Thyroid gland (tissue), 4 donors: ENCODE measurements around the gene FSTL4.

ENCODE experiments used
- POLR2A ChIP-seq, 2 donors: fragments of 450-650 bp; IDR thresholded peaks; one replicate each; pipeline ENCODE4 v1.6.1; 2017; ENCODE audit warnings: antibody characterized with exemption in 2 of 2, mild to moderate bottlenecking in 2 of 2, moderate library complexity in 1 of 2
- TF ChIP-seq, protein P1 (sequence below), 6 experiments: fragments of 200-600 bp in 3 of 6; fragments of 450-650 bp in 3 of 6; sonication (generic) in 3 of 6; IDR thresholded peaks; one replicate each; pipeline ENCODE4 v1.5.1; 2016 to 2019; ENCODE audit warnings: antibody characterized with exemption in 6 of 6, mild to moderate bottlenecking in 2 of 6, inconsistent platforms in 1 of 6, moderate library complexity in 1 of 6

DNA sequence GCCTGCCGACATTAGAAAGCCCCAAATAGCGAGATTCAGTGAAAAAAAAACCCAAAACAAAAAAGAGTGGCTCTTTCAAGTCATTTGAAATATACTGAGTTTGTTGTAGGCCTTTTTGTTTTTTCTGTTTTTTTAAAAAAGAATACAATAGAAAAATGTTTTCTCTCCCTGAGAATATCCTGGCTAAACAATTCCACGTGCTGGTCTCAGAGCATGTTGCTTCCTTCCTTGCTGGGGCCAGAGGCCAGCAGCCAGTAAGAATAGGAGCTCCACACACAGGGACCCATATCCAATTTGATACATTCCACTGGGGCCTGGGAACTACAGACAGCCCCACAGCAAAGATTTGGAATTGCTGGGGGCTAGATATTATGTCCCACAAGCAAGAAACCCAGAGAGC lies 369.1 kb downstream of the FSTL4 start:
- TF ChIP-seq POLR2A (IDR thresholded peaks at IDR 0.05): no peak
- TF ChIP-seq, protein P1, sequence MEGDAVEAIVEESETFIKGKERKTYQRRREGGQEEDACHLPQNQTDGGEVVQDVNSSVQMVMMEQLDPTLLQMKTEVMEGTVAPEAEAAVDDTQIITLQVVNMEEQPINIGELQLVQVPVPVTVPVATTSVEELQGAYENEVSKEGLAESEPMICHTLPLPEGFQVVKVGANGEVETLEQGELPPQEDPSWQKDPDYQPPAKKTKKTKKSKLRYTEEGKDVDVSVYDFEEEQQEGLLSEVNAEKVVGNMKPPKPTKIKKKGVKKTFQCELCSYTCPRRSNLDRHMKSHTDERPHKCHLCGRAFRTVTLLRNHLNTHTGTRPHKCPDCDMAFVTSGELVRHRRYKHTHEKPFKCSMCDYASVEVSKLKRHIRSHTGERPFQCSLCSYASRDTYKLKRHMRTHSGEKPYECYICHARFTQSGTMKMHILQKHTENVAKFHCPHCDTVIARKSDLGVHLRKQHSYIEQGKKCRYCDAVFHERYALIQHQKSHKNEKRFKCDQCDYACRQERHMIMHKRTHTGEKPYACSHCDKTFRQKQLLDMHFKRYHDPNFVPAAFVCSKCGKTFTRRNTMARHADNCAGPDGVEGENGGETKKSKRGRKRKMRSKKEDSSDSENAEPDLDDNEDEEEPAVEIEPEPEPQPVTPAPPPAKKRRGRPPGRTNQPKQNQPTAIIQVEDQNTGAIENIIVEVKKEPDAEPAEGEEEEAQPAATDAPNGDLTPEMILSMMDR (IDR thresholded peaks at IDR 0.05): no peak
